Measurements from ENCODE around the gene CCR3. TPM values are rescaled to one million over a fixed set of nuclear protein-coding genes. Genes with fewer than 3 reads are reported as not detected.

Gene CCR3
- total RNA-seq, 2 experiments from 2014 or later, result not detected

GRCh38 chr3:46209746-46210470 lies 32.4 kb upstream of the CCR3 start:
- Mint-ChIP-seq H3K9me3 (no peaks in the 10 kb centered on the region), H3K4me3 (no peak overlapping the region), H3K27me3 (no peaks in the 10 kb centered on the region), H3K36me3 (ENCODE audit: low read depth) (no peaks in the 10 kb centered on the region), H3K27ac (no peak overlapping the region), H3K4me1 (ENCODE audit: low read depth) (peaks cover 22% of the 10 kb centered on the region)
- ChIA-PET CTCF (interaction anchor here (0.6 to 7.8 kb wide), 6 partner anchors 112 to 942 kb away, joined by 3 to 64 read pairs (median 6); partner anchors contain the start of gene CCR5), POLR2A (interaction anchor here (1.3 kb wide), 1 partner anchor 19 kb away, joined by 4 read pairs; no protein-coding TSS in a partner anchor)
- intact Hi-C loops (cut with micrococcal nuclease), result loop anchor here (5.0 kb wide), 2 partner anchors 113 to 162 kb away; partner anchors contain the start of gene CCR5
- TF ChIP-seq CTCF (IDR thresholded peaks at IDR 0.05), result no peak
- no peak for DNase-seq
- ATAC-seq, result no peak

GRCh38 chr3:46212101-46212500 lies 30.2 kb upstream of the CCR3 start:
- DNase-seq, result no peak
- CTCF ChIA-PET, result interaction anchor here (7.8 kb wide), 1 partner anchor 159 kb away, joined by 64 read pairs; the partner anchor contains the start of gene CCR5
- Mint-ChIP-seq H3K27me3 (no peaks in the 10 kb centered on the region), H3K4me3 (no peak overlapping the region), H3K9me3 (no peaks in the 10 kb centered on the region), H3K27ac (no peak overlapping the region), H3K36me3 (ENCODE audit: low read depth) (no peaks in the 10 kb centered on the region), H3K4me1 (ENCODE audit: low read depth) (peaks cover 22% of the 10 kb centered on the region)
- intact Hi-C loops (cut with micrococcal nuclease), result no loop called here
- POLR2A ChIA-PET, result no interaction called here
- no peak for ATAC-seq
- no peak for TF ChIP-seq CTCF (IDR thresholded peaks at IDR 0.05)

- ChIA-PET POLR2A (interaction anchor here (1.3 kb wide), 1 partner anchor 56 kb away, joined by 3 read pairs; no protein-coding TSS in a partner anchor), CTCF (interaction anchor here (0.8 to 6.9 kb wide), 17 partner anchors 11 to 275 kb away, joined by 3 to 65 read pairs (median 4); partner anchors contain the start of gene CCR5)
- H3K27ac Mint-ChIP-seq, result no peak overlapping the region
- no peaks in the 10 kb centered on the region for H3K36me3 Mint-ChIP-seq (ENCODE audit: low read depth)
- DNase-seq, result peak; percentile 35
- peaks cover 18% of the 10 kb centered on the region for H3K4me1 Mint-ChIP-seq (ENCODE audit: low read depth)
- no peak for TF ChIP-seq CTCF (IDR thresholded peaks at IDR 0.05)
- H3K4me3 Mint-ChIP-seq, result no peak overlapping the region
- no peaks in the 10 kb centered on the region for H3K9me3 Mint-ChIP-seq
- intact Hi-C loops (cut with micrococcal nuclease), result no loop called here
- ATAC-seq, result peak; percentile 49
- H3K27me3 Mint-ChIP-seq, result no peaks in the 10 kb centered on the region
These were observed 29.1 kb upstream of the CCR3 start for GRCh38 chr3:46213201-46213600.

- intact Hi-C loops (cut with micrococcal nuclease), result no loop called here
- ATAC-seq (no peak), DNase-seq (peak; percentile 51)
- peaks cover 2% of the 10 kb centered on the region for H3K9me3 Mint-ChIP-seq
- H3K4me1 Mint-ChIP-seq (ENCODE audit: low read depth), result peaks cover 4% of the 10 kb centered on the region
- H3K27ac Mint-ChIP-seq, result no peak overlapping the region
- H3K27me3 Mint-ChIP-seq, result no peaks in the 10 kb centered on the region
- ChIA-PET POLR2A (interaction anchor here (0.6 to 1.5 kb wide), 3 partner anchors 115 to 506 kb away, joined by 3 read pairs; partner anchors contain the start of genes CCR5AS and CCRL2), CTCF (interaction anchor here (0.6 to 6.9 kb wide), 15 partner anchors 10 to 415 kb away, joined by 3 to 65 read pairs (median 4); partner anchors contain the start of gene CCR5)
- TF ChIP-seq CTCF (IDR thresholded peaks at IDR 0.05), result peak; percentile 15
- no peaks in the 10 kb centered on the region for H3K36me3 Mint-ChIP-seq (ENCODE audit: low read depth)
- H3K4me3 Mint-ChIP-seq, result no peak overlapping the region
These were observed 27.4 kb upstream of the CCR3 start for GRCh38 chr3:46214751-46215352.

Measured in activated CD8-positive, alpha-beta T cell treated with anti-CD3 and anti-CD28 coated beads for 36 hours (primary cell).